ENCODE measurements around the gene PDE1A.
"Not testable (repeated sequence)": the region's sequence is repeated elsewhere in the genome, so short reads cannot be mapped to it uniquely, and the experiment has no call there.

PDE1A gene

GRCh38 chr2:182406221-182406620 is 20.6 kb downstream of the PDE1A start:
- Histone ChIP-seq H3K4me3 (ENCODE audit: low read depth, low read length) (no peak overlapping the region), H3K4me1 (ENCODE audit: control insufficient read depth, insufficient read depth, low read length) (no peaks in the 10 kb centered on the region), H3K27me3 (ENCODE audit: control insufficient read depth, insufficient read depth, low read length) (no peaks in the 10 kb centered on the region), H3K9ac (ENCODE audit: low read depth, low read length) (no peak overlapping the region), H3K9me3 (ENCODE audit: control insufficient read depth, insufficient read depth, low read length) (no peaks in the 10 kb centered on the region), H3K36me3 (ENCODE audit: control insufficient read depth, insufficient read depth, low read length) (no peaks in the 10 kb centered on the region)

- no peaks in the 10 kb centered on the region for H3K27me3 ChIP-seq (ENCODE audit: control insufficient read depth, insufficient read depth, low read length)
Observed at GRCh38 chr2:182404975-182405561, 21.8 kb downstream of the PDE1A start.

GRCh38 chr2:182404092-182404491 is 22.7 kb downstream of the PDE1A start:
- Histone ChIP-seq H3K4me1 (ENCODE audit: control insufficient read depth, insufficient read depth, low read length) (no peaks in the 10 kb centered on the region), H3K27me3 (ENCODE audit: control insufficient read depth, insufficient read depth, low read length) (no peaks in the 10 kb centered on the region), H3K9me3 (ENCODE audit: control insufficient read depth, insufficient read depth, low read length) (no peaks in the 10 kb centered on the region), H3K9ac (ENCODE audit: low read depth, low read length) (no peak overlapping the region), H3K4me3 (ENCODE audit: low read depth, low read length) (no peak overlapping the region), H3K36me3 (ENCODE audit: control insufficient read depth, insufficient read depth, low read length) (no peaks in the 10 kb centered on the region)

More at GRCh38 chr2:182404975-182405561, 21.8 kb downstream of the PDE1A start:
- no peak overlapping the region for H3K4me3 ChIP-seq (ENCODE audit: low read depth, low read length)
- no peaks in the 10 kb centered on the region for H3K9me3 ChIP-seq (ENCODE audit: control insufficient read depth, insufficient read depth, low read length)
- H3K36me3 ChIP-seq (ENCODE audit: control insufficient read depth, insufficient read depth, low read length) = no peaks in the 10 kb centered on the region
- no peak overlapping the region for H3K9ac ChIP-seq (ENCODE audit: low read depth, low read length)
- H3K4me1 ChIP-seq (ENCODE audit: control insufficient read depth, insufficient read depth, low read length) = no peaks in the 10 kb centered on the region

- H3K9me3 ChIP-seq (ENCODE audit: control insufficient read depth, insufficient read depth, low read length) = no peaks in the 10 kb centered on the region
- H3K4me1 ChIP-seq (ENCODE audit: control insufficient read depth, insufficient read depth, low read length) = no peaks in the 10 kb centered on the region
- H3K9ac ChIP-seq (ENCODE audit: low read depth, low read length) = no peak overlapping the region
- H3K27me3 ChIP-seq (ENCODE audit: control insufficient read depth, insufficient read depth, low read length) = no peaks in the 10 kb centered on the region
- H3K4me3 ChIP-seq (ENCODE audit: low read depth, low read length) = no peak overlapping the region
- H3K36me3 ChIP-seq (ENCODE audit: control insufficient read depth, insufficient read depth, low read length) = no peaks in the 10 kb centered on the region
Observed at GRCh38 chr2:182393270-182393760, 33.5 kb downstream of the PDE1A start.

- H3K27me3 ChIP-seq (ENCODE audit: control insufficient read depth, insufficient read depth, low read length) = no peaks in the 10 kb centered on the region
- no peaks in the 10 kb centered on the region for H3K9me3 ChIP-seq (ENCODE audit: control insufficient read depth, insufficient read depth, low read length)
Observed at GRCh38 chr2:182391443-182391842, 35.4 kb downstream of the PDE1A start.

GRCh38 chr2:182386267-182386880 is 40.5 kb downstream of the PDE1A start:
- not testable (repeated sequence) for H3K4me1 ChIP-seq (ENCODE audit: control insufficient read depth, insufficient read depth, low read length); H3K4me3 ChIP-seq (ENCODE audit: low read depth, low read length); H3K27me3 ChIP-seq (ENCODE audit: control insufficient read depth, insufficient read depth, low read length); H3K9me3 ChIP-seq (ENCODE audit: control insufficient read depth, insufficient read depth, low read length); H3K9ac ChIP-seq (ENCODE audit: low read depth, low read length); H3K36me3 ChIP-seq (ENCODE audit: control insufficient read depth, insufficient read depth, low read length)

More at GRCh38 chr2:182391443-182391842, 35.4 kb downstream of the PDE1A start:
- no peaks in the 10 kb centered on the region for H3K4me1 ChIP-seq (ENCODE audit: control insufficient read depth, insufficient read depth, low read length)
- no peak overlapping the region for H3K9ac ChIP-seq (ENCODE audit: low read depth, low read length)
- H3K4me3 ChIP-seq (ENCODE audit: low read depth, low read length) = no peak overlapping the region
- H3K36me3 ChIP-seq (ENCODE audit: control insufficient read depth, insufficient read depth, low read length) = no peaks in the 10 kb centered on the region

- no peak overlapping the region for H3K9ac ChIP-seq (ENCODE audit: low read depth, low read length)
- H3K4me3 ChIP-seq (ENCODE audit: low read depth, low read length) = no peak overlapping the region
- H3K27me3 ChIP-seq (ENCODE audit: control insufficient read depth, insufficient read depth, low read length) = no peaks in the 10 kb centered on the region
- H3K9me3 ChIP-seq (ENCODE audit: control insufficient read depth, insufficient read depth, low read length) = peaks cover 5% of the 10 kb centered on the region
- H3K36me3 ChIP-seq (ENCODE audit: control insufficient read depth, insufficient read depth, low read length) = no peaks in the 10 kb centered on the region
- no peaks in the 10 kb centered on the region for H3K4me1 ChIP-seq (ENCODE audit: control insufficient read depth, insufficient read depth, low read length)
Observed at GRCh38 chr2:182384860-182385259, 42.0 kb downstream of the PDE1A start.

GRCh38 chr2:182381225-182381624 is 45.6 kb downstream of the PDE1A start:
- Histone ChIP-seq H3K9me3 (ENCODE audit: control insufficient read depth, insufficient read depth, low read length) (peaks cover 5% of the 10 kb centered on the region), H3K9ac (ENCODE audit: low read depth, low read length) (no peak overlapping the region), H3K36me3 (ENCODE audit: control insufficient read depth, insufficient read depth, low read length) (no peaks in the 10 kb centered on the region), H3K27me3 (ENCODE audit: control insufficient read depth, insufficient read depth, low read length) (no peaks in the 10 kb centered on the region), H3K4me1 (ENCODE audit: control insufficient read depth, insufficient read depth, low read length) (no peaks in the 10 kb centered on the region), H3K4me3 (ENCODE audit: low read depth, low read length) (no peak overlapping the region)

- Histone ChIP-seq H3K27me3 (ENCODE audit: control insufficient read depth, insufficient read depth, low read length) (no peaks in the 10 kb centered on the region), H3K4me3 (ENCODE audit: low read depth, low read length) (no peak overlapping the region), H3K36me3 (ENCODE audit: control insufficient read depth, insufficient read depth, low read length) (no peaks in the 10 kb centered on the region), H3K9me3 (ENCODE audit: control insufficient read depth, insufficient read depth, low read length) (no peaks in the 10 kb centered on the region), H3K4me1 (ENCODE audit: control insufficient read depth, insufficient read depth, low read length) (no peaks in the 10 kb centered on the region), H3K9ac (ENCODE audit: low read depth, low read length) (no peak overlapping the region)
Observed at GRCh38 chr2:182379241-182379640, 47.6 kb downstream of the PDE1A start.

GRCh38 chr2:182378759-182379158 is 48.1 kb downstream of the PDE1A start:
- Histone ChIP-seq H3K9me3 (ENCODE audit: control insufficient read depth, insufficient read depth, low read length) (no peaks in the 10 kb centered on the region), H3K4me1 (ENCODE audit: control insufficient read depth, insufficient read depth, low read length) (no peaks in the 10 kb centered on the region), H3K36me3 (ENCODE audit: control insufficient read depth, insufficient read depth, low read length) (no peaks in the 10 kb centered on the region), H3K4me3 (ENCODE audit: low read depth, low read length) (no peak overlapping the region), H3K27me3 (ENCODE audit: control insufficient read depth, insufficient read depth, low read length) (no peaks in the 10 kb centered on the region), H3K9ac (ENCODE audit: low read depth, low read length) (no peak overlapping the region)

GRCh38 chr2:182377467-182377866 is 49.4 kb downstream of the PDE1A start:
- H3K27me3 ChIP-seq (ENCODE audit: control insufficient read depth, insufficient read depth, low read length) = no peaks in the 10 kb centered on the region
- H3K9ac ChIP-seq (ENCODE audit: low read depth, low read length) = no peak overlapping the region
- no peak overlapping the region for H3K4me3 ChIP-seq (ENCODE audit: low read depth, low read length)
- H3K9me3 ChIP-seq (ENCODE audit: control insufficient read depth, insufficient read depth, low read length) = no peaks in the 10 kb centered on the region
- no peaks in the 10 kb centered on the region for H3K4me1 ChIP-seq (ENCODE audit: control insufficient read depth, insufficient read depth, low read length)
- H3K36me3 ChIP-seq (ENCODE audit: control insufficient read depth, insufficient read depth, low read length) = no peaks in the 10 kb centered on the region

- H3K9me3 ChIP-seq (ENCODE audit: control insufficient read depth, insufficient read depth, low read length) = no peaks in the 10 kb centered on the region
- no peaks in the 10 kb centered on the region for H3K27me3 ChIP-seq (ENCODE audit: control insufficient read depth, insufficient read depth, low read length)
- H3K9ac ChIP-seq (ENCODE audit: low read depth, low read length) = no peak overlapping the region
- no peaks in the 10 kb centered on the region for H3K4me1 ChIP-seq (ENCODE audit: control insufficient read depth, insufficient read depth, low read length)
- no peaks in the 10 kb centered on the region for H3K36me3 ChIP-seq (ENCODE audit: control insufficient read depth, insufficient read depth, low read length)
- H3K4me3 ChIP-seq (ENCODE audit: low read depth, low read length) = no peak overlapping the region
Observed at GRCh38 chr2:182375862-182376261, 51.0 kb downstream of the PDE1A start.
